LNCAP (cell line): Measurements from ENCODE around the gene SETD2.

Source experiments
- TF ChIP-seq, protein P1 (sequence below): fragments of 450-650 bp; IDR thresholded peaks from 2 replicates; pipeline ENCODE4 v1.5.1; 2017; ENCODE audit warnings: mild to moderate bottlenecking

SETD2 gene

DNA sequence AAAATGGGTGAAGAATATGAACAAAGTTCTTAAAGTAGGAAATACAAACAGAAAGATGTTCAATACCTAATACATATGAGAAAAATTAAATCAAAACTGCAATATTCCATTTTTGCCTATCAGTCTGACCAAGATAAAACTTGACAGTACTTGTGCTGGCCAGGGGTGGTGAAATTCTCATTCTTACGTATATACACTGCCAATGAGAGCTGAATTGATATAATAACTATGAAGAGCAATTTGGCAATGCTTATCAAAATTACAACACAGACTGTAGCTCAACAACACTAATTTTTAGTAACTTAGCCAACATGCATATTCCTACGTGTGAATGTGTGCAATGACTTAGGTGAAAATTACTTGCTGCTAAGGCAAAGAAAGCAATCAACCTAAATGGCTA is 90.2 kb downstream of the SETD2 start:
- TF ChIP-seq, protein P1, sequence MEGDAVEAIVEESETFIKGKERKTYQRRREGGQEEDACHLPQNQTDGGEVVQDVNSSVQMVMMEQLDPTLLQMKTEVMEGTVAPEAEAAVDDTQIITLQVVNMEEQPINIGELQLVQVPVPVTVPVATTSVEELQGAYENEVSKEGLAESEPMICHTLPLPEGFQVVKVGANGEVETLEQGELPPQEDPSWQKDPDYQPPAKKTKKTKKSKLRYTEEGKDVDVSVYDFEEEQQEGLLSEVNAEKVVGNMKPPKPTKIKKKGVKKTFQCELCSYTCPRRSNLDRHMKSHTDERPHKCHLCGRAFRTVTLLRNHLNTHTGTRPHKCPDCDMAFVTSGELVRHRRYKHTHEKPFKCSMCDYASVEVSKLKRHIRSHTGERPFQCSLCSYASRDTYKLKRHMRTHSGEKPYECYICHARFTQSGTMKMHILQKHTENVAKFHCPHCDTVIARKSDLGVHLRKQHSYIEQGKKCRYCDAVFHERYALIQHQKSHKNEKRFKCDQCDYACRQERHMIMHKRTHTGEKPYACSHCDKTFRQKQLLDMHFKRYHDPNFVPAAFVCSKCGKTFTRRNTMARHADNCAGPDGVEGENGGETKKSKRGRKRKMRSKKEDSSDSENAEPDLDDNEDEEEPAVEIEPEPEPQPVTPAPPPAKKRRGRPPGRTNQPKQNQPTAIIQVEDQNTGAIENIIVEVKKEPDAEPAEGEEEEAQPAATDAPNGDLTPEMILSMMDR: no peak

DNA sequence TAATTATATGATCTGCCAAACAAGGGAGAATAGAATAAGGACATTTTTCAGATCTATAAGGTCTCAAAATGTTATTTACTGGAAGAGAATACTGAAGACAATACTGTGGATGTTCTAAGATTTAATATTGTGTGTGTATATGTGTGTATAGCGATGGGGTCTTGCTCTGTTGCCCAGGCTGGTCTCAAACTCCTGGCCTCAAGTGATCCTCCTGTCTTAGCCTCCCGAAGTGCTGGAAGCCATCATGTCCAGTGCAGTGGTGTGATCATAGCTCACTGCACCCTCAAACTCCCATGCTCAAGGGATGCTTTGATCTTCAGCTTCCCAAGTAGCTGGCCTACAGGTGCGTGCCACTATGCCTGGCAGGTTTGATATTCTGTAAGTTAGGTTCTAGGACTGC is 93.1 kb downstream of the SETD2 start:
- TF ChIP-seq, protein P1: no peak

DNA sequence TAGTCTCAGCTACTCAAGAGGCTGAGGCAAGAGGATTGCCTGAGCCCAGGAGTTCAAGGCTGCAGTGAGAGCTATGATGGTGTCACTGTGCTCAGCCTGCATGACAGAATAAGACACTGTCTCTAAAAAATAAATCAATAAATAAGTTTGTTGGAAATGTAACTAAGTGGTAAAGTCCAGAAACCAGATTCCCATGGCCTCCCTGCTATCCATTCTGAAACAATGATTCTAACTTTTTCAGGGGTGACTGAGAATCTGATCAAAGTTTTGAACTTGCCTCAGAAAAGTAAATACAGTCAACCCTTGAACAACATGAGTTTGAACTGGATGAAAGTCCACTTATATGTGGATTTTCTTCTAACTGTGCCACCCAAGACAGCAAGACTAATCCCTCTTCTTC is 98.2 kb downstream of the SETD2 start:
- TF ChIP-seq, protein P1: no peak

DNA sequence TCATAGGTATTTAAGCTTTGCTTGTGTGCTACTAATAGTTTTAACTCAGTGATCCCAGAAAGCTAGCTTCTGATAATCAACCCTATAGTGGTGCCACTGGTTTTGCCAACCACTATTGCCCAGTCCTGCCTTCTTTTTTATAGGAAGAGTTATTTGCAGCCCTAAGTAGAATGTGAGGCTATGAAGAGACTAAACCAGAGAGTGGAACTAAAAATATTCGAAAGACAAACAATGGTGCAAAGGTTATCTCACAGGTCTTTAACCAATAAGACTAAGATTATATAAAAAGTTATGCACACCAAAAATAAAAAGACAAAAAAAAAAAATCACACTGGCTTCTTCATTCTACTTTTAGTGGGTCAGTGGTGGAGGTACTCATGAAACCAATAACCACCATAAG is 98.9 kb downstream of the SETD2 start:
- TF ChIP-seq, protein P1: no peak

DNA sequence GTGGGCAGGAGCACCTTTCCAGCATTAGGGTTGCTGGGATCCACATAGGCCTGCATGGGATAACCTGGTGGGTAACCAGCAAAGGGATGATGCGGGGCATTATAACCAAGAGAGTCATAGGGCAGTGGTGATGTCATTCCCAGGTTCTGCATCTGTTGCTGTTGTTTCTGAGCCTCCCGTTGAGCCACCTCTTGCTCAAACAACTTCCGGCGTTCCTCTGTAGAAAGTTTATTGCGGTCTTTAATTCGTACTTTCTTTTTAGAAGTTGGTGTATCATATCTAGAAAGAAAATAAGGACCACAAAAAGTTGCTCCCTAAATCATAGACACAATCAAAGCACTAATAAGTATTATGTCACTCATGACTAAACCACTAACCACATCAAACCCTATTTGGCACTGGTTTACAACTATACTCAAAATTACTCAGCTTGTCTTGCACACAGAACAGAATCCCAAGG is 106.7 kb downstream of the SETD2 start:
- TF ChIP-seq, protein P1: no peak

DNA sequence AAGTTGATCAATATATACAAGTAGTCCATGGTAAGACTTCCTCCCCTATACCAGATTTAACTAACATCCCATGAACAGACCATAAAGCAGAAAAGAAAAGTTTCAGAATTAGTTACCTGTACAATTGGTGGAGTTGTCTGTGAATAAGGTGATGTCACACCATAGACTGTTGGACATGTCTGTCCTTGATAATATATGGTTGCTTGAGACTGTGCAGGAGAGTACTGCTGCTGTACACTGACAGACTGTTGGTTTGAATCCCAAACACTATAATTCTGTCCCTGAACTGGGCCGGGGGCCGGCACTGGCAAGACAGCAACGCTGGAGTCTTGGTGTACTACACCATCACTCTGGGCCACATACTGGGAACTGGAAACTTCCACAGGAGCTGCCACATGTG is 107.2 kb downstream of the SETD2 start:
- TF ChIP-seq, protein P1: no peak

DNA sequence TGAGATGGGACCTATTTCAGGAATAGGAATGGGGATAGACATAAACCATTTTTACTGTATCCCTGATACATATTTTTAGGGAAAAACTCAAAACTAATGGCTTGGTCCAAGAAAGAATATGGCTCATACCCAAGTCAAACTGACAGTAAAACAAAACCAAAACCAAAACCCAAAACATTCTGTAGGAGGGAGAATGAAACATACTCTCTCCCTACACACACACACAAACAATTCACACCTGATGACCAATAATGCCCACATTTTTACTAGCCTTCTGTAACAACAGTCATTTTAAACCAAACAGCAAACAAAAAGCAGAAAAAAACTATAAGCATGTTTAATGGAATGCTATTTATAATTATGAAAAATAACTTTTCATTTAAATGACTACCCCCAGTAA is 109.5 kb downstream of the SETD2 start:
- TF ChIP-seq, protein P1: no peak

DNA sequence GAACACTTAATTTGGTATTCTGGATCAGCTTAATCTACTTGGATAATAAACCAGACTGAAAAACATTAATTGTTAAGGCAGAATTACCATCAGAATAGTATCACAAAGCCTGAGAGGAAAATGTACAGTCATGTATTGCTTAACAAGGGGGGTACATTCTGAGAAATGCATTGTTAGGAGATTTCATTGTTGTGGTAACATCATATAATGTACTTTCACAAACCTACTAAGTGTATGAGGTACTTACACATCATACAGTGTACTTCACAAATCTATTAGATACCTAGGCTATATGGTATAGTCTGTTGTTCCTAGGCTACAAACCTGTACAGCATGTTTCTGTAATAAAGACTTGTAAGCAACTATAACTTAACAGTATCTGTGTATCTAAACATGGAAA is 116.2 kb downstream of the SETD2 start:
- TF ChIP-seq, protein P1: no peak
